ENCODE data around the gene HNF1A.

The HNF1A gene

GRCh38 chr12:120980800-120981368, 2.5 kb downstream of the HNF1A start:
- H2BK120ac ChIP-seq (ENCODE audit: low read depth, low read length): no peak overlapping the region
- no peak overlapping the region for H3K23ac ChIP-seq (ENCODE audit: low read length)
- no peaks in the 10 kb centered on the region for H3K79me2 ChIP-seq (ENCODE audit: control insufficient read depth, insufficient read depth, low read length)
- H2BK15ac ChIP-seq (replicated peaks; ENCODE audit: low read depth): no peak overlapping the region
- no peak overlapping the region for H2AK5ac ChIP-seq (ENCODE audit: low read length)
- no peak for DNase-seq
- no CpG with 5 or more reads among the region's 13 CpGs for WGBS (ENCODE audit: extremely low coverage, insufficient coverage, low lambda C conversion rate)
- no peaks in the 10 kb centered on the region for H3K36me3 ChIP-seq (ENCODE audit: control insufficient read depth, insufficient read depth, low read length)
- no peak overlapping the region for H3K27ac ChIP-seq (ENCODE audit: low read depth, low read length)
- H3K4me2 ChIP-seq (ENCODE audit: low read length): no peak overlapping the region
- no peak overlapping the region for H3K4me3 ChIP-seq (ENCODE audit: low read length)
- H3K18ac ChIP-seq (ENCODE audit: low read length): no peak overlapping the region
- no peak overlapping the region for H2BK5ac ChIP-seq (ENCODE audit: low read length)
- no peaks in the 10 kb centered on the region for H3K27me3 ChIP-seq (ENCODE audit: insufficient read depth, low read length, poor library complexity)
- no peak overlapping the region for H3K56ac ChIP-seq (ENCODE audit: low read length)
- H4K8ac ChIP-seq (ENCODE audit: low read depth, low read length): no peak overlapping the region
- no peak overlapping the region for H4K5ac ChIP-seq (ENCODE audit: low read length)
- H3K79me1 ChIP-seq (ENCODE audit: low read length): no peaks in the 10 kb centered on the region
- no peak overlapping the region for H3K4ac ChIP-seq (ENCODE audit: low read depth, low read length)
- no peaks in the 10 kb centered on the region for H3K4me1 ChIP-seq (ENCODE audit: control insufficient read depth, low read depth, low read length)
- H3K9ac ChIP-seq (ENCODE audit: low read length): no peak overlapping the region

- no CpG with 5 or more reads among the region's 6 CpGs for WGBS (ENCODE audit: extremely low coverage, insufficient coverage, low lambda C conversion rate)
- Histone ChIP-seq H3K4me3 (ENCODE audit: low read length) (no peak overlapping the region), H4K8ac (ENCODE audit: low read depth, low read length) (no peak overlapping the region)
Measured at GRCh38 chr12:120981407-120981941, 3.1 kb downstream of the HNF1A start.

GRCh38 chr12:120982659-120983058, 4.3 kb downstream of the HNF1A start:
- no peak for DNase-seq
- Histone ChIP-seq H3K4me2 (ENCODE audit: low read length) (no peak overlapping the region), H3K36me3 (ENCODE audit: control insufficient read depth, insufficient read depth, low read length) (no peaks in the 10 kb centered on the region), H4K5ac (ENCODE audit: low read length) (no peak overlapping the region), H3K9ac (ENCODE audit: low read length) (no peak overlapping the region), H3K27me3 (ENCODE audit: insufficient read depth, low read length, poor library complexity) (no peaks in the 10 kb centered on the region), H2BK15ac (replicated peaks; ENCODE audit: low read depth) (no peak overlapping the region), H3K79me1 (ENCODE audit: low read length) (no peaks in the 10 kb centered on the region), H3K18ac (ENCODE audit: low read length) (no peak overlapping the region), H3K4ac (ENCODE audit: low read depth, low read length) (no peak overlapping the region), H3K27ac (ENCODE audit: low read depth, low read length) (no peak overlapping the region), H3K56ac (ENCODE audit: low read length) (no peak overlapping the region), H2BK5ac (ENCODE audit: low read length) (no peak overlapping the region), H3K23ac (ENCODE audit: low read length) (no peak overlapping the region), H2AK5ac (ENCODE audit: low read length) (no peak overlapping the region), H4K8ac (ENCODE audit: low read depth, low read length) (no peak overlapping the region), H3K4me1 (ENCODE audit: control insufficient read depth, low read depth, low read length) (no peaks in the 10 kb centered on the region), H3K4me3 (ENCODE audit: low read length) (no peak overlapping the region), H3K79me2 (ENCODE audit: control insufficient read depth, insufficient read depth, low read length) (no peaks in the 10 kb centered on the region), H2BK120ac (ENCODE audit: low read depth, low read length) (no peak overlapping the region)
- no CpG with 5 or more reads among the region's 7 CpGs for WGBS (ENCODE audit: extremely low coverage, insufficient coverage, low lambda C conversion rate)

More at GRCh38 chr12:120981407-120981941, 3.1 kb downstream of the HNF1A start:
- H2BK5ac ChIP-seq (ENCODE audit: low read length): no peak overlapping the region
- no peak overlapping the region for H3K4me2 ChIP-seq (ENCODE audit: low read length)
- no peaks in the 10 kb centered on the region for H3K36me3 ChIP-seq (ENCODE audit: control insufficient read depth, insufficient read depth, low read length)
- H3K4ac ChIP-seq (ENCODE audit: low read depth, low read length): no peak overlapping the region
- no peaks in the 10 kb centered on the region for H3K79me2 ChIP-seq (ENCODE audit: control insufficient read depth, insufficient read depth, low read length)
- no peak for DNase-seq
- no peak overlapping the region for H3K23ac ChIP-seq (ENCODE audit: low read length)
- H2AK5ac ChIP-seq (ENCODE audit: low read length): no peak overlapping the region
- H3K9ac ChIP-seq (ENCODE audit: low read length): no peak overlapping the region
- no peak overlapping the region for H3K27ac ChIP-seq (ENCODE audit: low read depth, low read length)
- no peaks in the 10 kb centered on the region for H3K27me3 ChIP-seq (ENCODE audit: insufficient read depth, low read length, poor library complexity)
- H3K56ac ChIP-seq (ENCODE audit: low read length): no peak overlapping the region
- H3K79me1 ChIP-seq (ENCODE audit: low read length): no peaks in the 10 kb centered on the region
- no peak overlapping the region for H2BK120ac ChIP-seq (ENCODE audit: low read depth, low read length)
- no peak overlapping the region for H3K18ac ChIP-seq (ENCODE audit: low read length)
- no peaks in the 10 kb centered on the region for H3K4me1 ChIP-seq (ENCODE audit: control insufficient read depth, low read depth, low read length)
- H2BK15ac ChIP-seq (replicated peaks; ENCODE audit: low read depth): no peak overlapping the region
- no peak overlapping the region for H4K5ac ChIP-seq (ENCODE audit: low read length)

GRCh38 chr12:120983759-120984158, 5.4 kb downstream of the HNF1A start:
- no peak for DNase-seq
- H2AK5ac ChIP-seq (ENCODE audit: low read length): no peak overlapping the region
- no peaks in the 10 kb centered on the region for H3K79me1 ChIP-seq (ENCODE audit: low read length)
- no peak overlapping the region for H3K27ac ChIP-seq (ENCODE audit: low read depth, low read length)
- no peak overlapping the region for H3K4ac ChIP-seq (ENCODE audit: low read depth, low read length)
- no peak overlapping the region for H3K23ac ChIP-seq (ENCODE audit: low read length)
- H3K79me2 ChIP-seq (ENCODE audit: control insufficient read depth, insufficient read depth, low read length): no peaks in the 10 kb centered on the region
- no peak overlapping the region for H4K8ac ChIP-seq (ENCODE audit: low read depth, low read length)
- H3K27me3 ChIP-seq (ENCODE audit: insufficient read depth, low read length, poor library complexity): no peaks in the 10 kb centered on the region
- H3K4me3 ChIP-seq (ENCODE audit: low read length): no peak overlapping the region
- WGBS (ENCODE audit: extremely low coverage, insufficient coverage, low lambda C conversion rate): no CpG with 5 or more reads among the region's 4 CpGs
- no peak overlapping the region for H2BK15ac ChIP-seq (replicated peaks; ENCODE audit: low read depth)
- no peaks in the 10 kb centered on the region for H3K4me1 ChIP-seq (ENCODE audit: control insufficient read depth, low read depth, low read length)
- no peak overlapping the region for H2BK5ac ChIP-seq (ENCODE audit: low read length)
- no peak overlapping the region for H3K4me2 ChIP-seq (ENCODE audit: low read length)
- no peaks in the 10 kb centered on the region for H3K36me3 ChIP-seq (ENCODE audit: control insufficient read depth, insufficient read depth, low read length)
- no peak overlapping the region for H4K5ac ChIP-seq (ENCODE audit: low read length)
- no peak overlapping the region for H3K18ac ChIP-seq (ENCODE audit: low read length)
- no peak overlapping the region for H2BK120ac ChIP-seq (ENCODE audit: low read depth, low read length)
- H3K9ac ChIP-seq (ENCODE audit: low read length): no peak overlapping the region
- no peak overlapping the region for H3K56ac ChIP-seq (ENCODE audit: low read length)

- Histone ChIP-seq H3K9ac (ENCODE audit: low read length) (no peak overlapping the region), H2BK120ac (ENCODE audit: low read depth, low read length) (no peak overlapping the region), H3K27me3 (ENCODE audit: insufficient read depth, low read length, poor library complexity) (no peaks in the 10 kb centered on the region), H3K27ac (ENCODE audit: low read depth, low read length) (no peak overlapping the region), H2BK5ac (ENCODE audit: low read length) (no peak overlapping the region), H3K36me3 (ENCODE audit: control insufficient read depth, insufficient read depth, low read length) (no peaks in the 10 kb centered on the region), H2BK15ac (replicated peaks; ENCODE audit: low read depth) (no peak overlapping the region), H3K56ac (ENCODE audit: low read length) (no peak overlapping the region), H4K5ac (ENCODE audit: low read length) (no peak overlapping the region), H3K4ac (ENCODE audit: low read depth, low read length) (no peak overlapping the region), H3K4me3 (ENCODE audit: low read length) (no peak overlapping the region), H3K18ac (ENCODE audit: low read length) (no peak overlapping the region), H3K79me2 (ENCODE audit: control insufficient read depth, insufficient read depth, low read length) (no peaks in the 10 kb centered on the region), H3K4me2 (ENCODE audit: low read length) (no peak overlapping the region), H2AK5ac (ENCODE audit: low read length) (no peak overlapping the region), H3K4me1 (ENCODE audit: control insufficient read depth, low read depth, low read length) (no peaks in the 10 kb centered on the region), H3K79me1 (ENCODE audit: low read length) (no peaks in the 10 kb centered on the region), H4K8ac (ENCODE audit: low read depth, low read length) (no peak overlapping the region), H3K23ac (ENCODE audit: low read length) (no peak overlapping the region)
- WGBS (ENCODE audit: extremely low coverage, insufficient coverage, low lambda C conversion rate): no CpG with 5 or more reads among the region's 3 CpGs
- no peak for DNase-seq
Measured at GRCh38 chr12:120984351-120984898, 6.1 kb downstream of the HNF1A start.

GRCh38 chr12:120988234-120988633, 9.9 kb downstream of the HNF1A start:
- Histone ChIP-seq H3K4me2 (ENCODE audit: low read length) (no peak overlapping the region), H3K4me1 (ENCODE audit: control insufficient read depth, low read depth, low read length) (no peaks in the 10 kb centered on the region), H4K5ac (ENCODE audit: low read length) (no peak overlapping the region), H3K56ac (ENCODE audit: low read length) (no peak overlapping the region), H2BK120ac (ENCODE audit: low read depth, low read length) (no peak overlapping the region), H3K23ac (ENCODE audit: low read length) (no peak overlapping the region), H2AK5ac (ENCODE audit: low read length) (no peak overlapping the region), H3K4ac (ENCODE audit: low read depth, low read length) (no peak overlapping the region), H2BK5ac (ENCODE audit: low read length) (no peak overlapping the region), H3K27me3 (ENCODE audit: insufficient read depth, low read length, poor library complexity) (no peaks in the 10 kb centered on the region), H3K9ac (ENCODE audit: low read length) (no peak overlapping the region), H3K79me2 (ENCODE audit: control insufficient read depth, insufficient read depth, low read length) (no peaks in the 10 kb centered on the region), H3K27ac (ENCODE audit: low read depth, low read length) (no peak overlapping the region), H3K79me1 (ENCODE audit: low read length) (no peaks in the 10 kb centered on the region), H3K36me3 (ENCODE audit: control insufficient read depth, insufficient read depth, low read length) (no peaks in the 10 kb centered on the region), H3K4me3 (ENCODE audit: low read length) (no peak overlapping the region), H3K18ac (ENCODE audit: low read length) (no peak overlapping the region), H2BK15ac (replicated peaks; ENCODE audit: low read depth) (no peak overlapping the region), H4K8ac (ENCODE audit: low read depth, low read length) (no peak overlapping the region)
- DNase-seq: no peak
- WGBS (ENCODE audit: extremely low coverage, insufficient coverage, low lambda C conversion rate): 100% methylated on average over 1 of the region's 4 CpGs
